ENCODE data around the gene VSIG8. TPM values are rescaled to one million over a fixed set of nuclear protein-coding genes. Genes with fewer than 3 reads are reported as not detected.

VSIG8 gene
- total RNA-seq, 1 donor from 2014 or later, result not detected

- DNase-seq (ENCODE audit: low read depth in 2 of 2), result no peak
These were observed 2.6 kb downstream of the VSIG8 start for GRCh38 chr1:159859767-159860322.

GRCh38 chr1:159857889-159858288, 4.6 kb downstream of the VSIG8 start:
- no peak for DNase-seq (ENCODE audit: low read depth in 2 of 2)

GRCh38 chr1:159856576-159856975, 5.9 kb downstream of the VSIG8 start:
- no peak for DNase-seq (ENCODE audit: low read depth in 2 of 2)

DNA sequence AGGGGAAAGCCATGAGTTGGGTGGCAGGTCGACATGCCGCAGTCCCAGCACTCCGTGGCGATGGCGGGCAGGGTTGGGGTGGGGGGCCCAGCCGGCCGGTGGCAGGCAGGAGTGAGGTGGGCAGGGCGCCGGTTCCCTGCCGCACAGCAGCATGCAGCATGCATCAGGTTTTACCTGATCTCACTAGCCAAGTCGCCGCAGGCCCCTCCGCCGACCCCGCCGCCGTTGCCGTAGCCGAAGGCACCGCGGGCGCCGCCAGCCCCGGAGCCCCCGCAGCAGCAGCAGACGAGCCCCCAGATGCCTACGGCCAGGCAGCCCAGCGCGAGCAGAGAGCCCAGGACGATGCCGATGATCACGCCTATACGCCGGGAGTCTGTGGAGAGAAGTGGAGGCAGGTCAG, 6.7 kb downstream of the VSIG8 start:
- DNase-seq (ENCODE audit: low read depth in 2 of 2), result no peak

GRCh38 chr1:159854693-159855192, 7.7 kb downstream of the VSIG8 start:
- peak in 1 of 2 donors; percentile 71 for DNase-seq (ENCODE audit: low read depth in 2 of 2)

GRCh38 chr1:159854116-159854692, 8.3 kb downstream of the VSIG8 start:
- DNase-seq (ENCODE audit: low read depth in 2 of 2), result peak in 1 of 2 donors; percentile 41

DNA sequence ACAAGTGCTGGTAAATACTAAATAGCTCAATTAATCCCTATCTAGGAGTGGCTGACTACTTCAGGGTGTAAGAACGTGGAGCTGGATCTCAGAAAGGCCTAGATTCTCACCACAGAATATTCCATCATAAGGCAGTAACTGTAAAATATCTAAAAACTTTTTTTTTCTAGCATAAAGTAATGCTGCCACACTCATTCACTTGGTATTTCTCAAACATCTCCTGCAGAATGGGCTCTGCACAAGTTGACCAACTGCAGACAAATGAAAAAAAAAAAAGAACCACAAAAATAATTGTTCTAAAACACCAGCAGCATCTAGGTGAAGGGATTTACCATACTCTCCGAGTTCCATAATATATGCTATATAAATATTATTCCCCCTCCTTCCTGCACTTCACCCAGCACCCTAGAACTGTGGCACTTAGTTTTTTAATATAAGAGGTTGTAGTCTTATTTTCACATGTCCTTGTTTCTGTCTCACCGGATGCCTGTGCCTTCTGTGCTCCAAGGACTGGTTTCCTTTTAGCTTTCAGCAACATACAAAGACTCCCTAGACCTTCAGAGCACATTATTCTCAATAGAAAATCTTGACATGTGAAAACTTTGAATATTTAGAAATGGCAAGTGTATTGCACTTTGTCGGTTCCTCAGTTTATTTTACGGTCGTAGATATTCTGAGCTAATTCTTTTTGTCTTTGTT, 8.9 kb downstream of the VSIG8 start:
- DNase-seq (ENCODE audit: low read depth in 2 of 2), result peak in 1 of 2 donors; percentile 15

- DNase-seq (ENCODE audit: low read depth in 2 of 2), result no peak
These were observed 11.1 kb downstream of the VSIG8 start for GRCh38 chr1:159851407-159851806.

DNA sequence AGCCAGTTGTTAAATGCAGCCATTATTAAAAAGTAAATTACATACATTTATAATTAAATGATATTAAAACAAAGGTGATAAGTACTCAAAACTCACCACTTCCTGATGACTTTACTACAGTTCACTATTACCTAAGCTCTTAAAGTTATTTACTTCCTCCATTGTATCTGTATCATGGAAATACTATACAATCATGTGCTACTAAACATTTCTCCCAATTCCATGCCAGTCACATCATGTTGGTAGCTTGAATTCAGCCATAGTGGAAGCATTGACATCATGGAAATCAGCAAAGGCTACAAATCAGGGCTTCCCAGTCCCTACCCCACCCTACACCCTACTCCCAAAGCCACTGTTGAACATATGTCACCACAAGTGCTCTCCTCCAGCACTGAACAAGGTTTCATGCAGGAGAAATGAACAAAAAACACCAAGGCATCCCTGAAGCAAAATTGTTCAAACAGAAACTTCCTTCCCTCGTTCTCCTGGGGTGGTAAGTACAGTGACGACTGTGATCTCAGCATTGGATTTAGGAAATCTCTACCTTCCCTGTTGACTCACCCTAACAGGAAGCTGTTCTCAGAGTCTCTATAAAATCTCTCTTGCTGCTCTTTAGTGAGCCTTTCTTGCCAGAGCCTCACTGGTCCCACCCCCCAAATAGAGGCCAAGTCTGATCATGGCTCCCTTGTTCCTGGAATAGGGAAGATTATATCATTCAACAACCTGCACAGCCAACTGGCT, 12.7 kb downstream of the VSIG8 start:
- DNase-seq (ENCODE audit: low read depth in 2 of 2), result no peak

DNA sequence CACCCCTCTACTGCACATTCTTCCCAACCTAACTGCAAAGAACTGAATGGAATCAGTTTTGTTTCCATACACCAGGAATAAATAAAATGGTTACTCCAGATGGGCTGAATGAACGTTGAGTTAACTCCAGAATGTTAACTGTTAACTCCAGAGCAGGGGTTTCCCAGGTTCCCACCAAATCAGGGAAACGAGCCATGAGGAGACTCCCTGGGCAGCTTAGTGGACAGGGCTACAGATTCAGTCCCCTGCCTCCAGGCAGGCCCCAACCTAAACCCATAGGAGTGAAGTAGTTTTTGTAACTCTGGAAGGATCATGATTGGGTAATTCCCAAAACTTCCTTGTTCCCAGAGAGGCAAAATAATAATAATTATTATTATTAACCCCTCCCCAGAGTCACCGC, 14.1 kb downstream of the VSIG8 start:
- DNase-seq (ENCODE audit: low read depth in 2 of 2), result no peak

DNA sequence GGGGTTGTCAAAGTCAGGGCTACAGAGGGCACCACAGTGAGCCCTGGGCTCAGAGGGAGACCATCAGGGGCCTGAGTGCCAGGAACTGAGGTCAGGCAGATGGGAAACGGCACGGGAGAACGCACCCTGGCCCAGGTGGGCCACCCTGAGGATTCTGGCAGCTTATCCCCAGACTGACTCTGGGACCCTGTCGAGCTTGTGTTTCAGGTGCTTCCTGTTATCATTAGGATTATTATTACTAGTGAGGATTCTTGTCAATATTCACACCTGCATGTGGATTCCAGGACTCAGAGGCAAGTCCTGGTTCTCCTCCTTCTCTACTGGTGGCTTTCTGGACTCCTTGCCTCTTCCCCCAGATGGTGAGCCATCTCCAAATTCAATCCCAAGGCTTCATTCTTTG, 15.2 kb downstream of the VSIG8 start:
- no peak for DNase-seq (ENCODE audit: low read depth in 2 of 2)

GRCh38 chr1:159845751-159846629, 16.5 kb downstream of the VSIG8 start:
- DNase-seq (ENCODE audit: low read depth in 2 of 2), result no peak

DNA sequence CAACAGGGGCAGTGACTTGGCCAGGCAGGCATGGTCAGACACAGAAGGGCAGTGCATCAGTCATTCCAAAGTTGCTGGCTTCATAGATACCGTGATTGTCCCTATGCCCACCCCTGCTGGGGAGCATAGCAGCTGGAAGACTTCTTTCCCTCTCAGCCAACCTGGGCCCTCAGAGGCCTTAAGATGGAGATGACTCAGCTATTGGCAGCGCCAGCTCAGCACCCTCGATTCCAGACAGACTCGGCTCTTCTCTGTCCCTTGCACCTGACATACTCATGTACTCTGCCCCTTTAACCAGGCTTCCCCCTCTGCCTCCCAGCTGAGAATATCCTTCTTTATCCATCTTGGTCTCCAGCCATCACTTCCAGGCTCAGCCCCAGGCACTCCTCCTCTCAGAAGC, 19.0 kb downstream of the VSIG8 start:
- DNase-seq (ENCODE audit: low read depth in 2 of 2), result no peak

DNA sequence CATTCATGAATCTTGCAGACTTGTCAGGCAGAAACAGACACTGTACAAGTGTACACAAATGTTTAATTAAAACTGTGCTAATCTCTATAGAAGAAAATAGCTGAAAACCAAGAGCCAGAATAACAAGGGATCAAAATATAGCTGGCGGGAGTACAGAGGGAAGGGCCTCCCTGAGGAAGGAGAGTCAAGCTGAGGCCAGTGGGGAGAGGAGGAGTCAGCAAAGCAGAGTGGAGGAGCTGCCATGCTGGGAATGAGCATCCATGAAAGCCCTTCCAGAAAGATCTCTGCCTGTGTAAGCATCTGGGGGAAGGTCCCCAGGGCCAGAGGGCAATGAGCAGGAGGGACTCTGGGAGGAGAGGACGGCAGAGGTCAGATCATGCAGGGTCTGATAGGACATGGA, 20.7 kb downstream of the VSIG8 start:
- DNase-seq (ENCODE audit: low read depth in 2 of 2), result no peak

- DNase-seq (ENCODE audit: low read depth in 2 of 2), result no peak
These were observed 23.2 kb downstream of the VSIG8 start for GRCh38 chr1:159839116-159839849.

GRCh38 chr1:159838715-159839114, 23.7 kb downstream of the VSIG8 start:
- DNase-seq (ENCODE audit: low read depth in 2 of 2), result no peak

DNA sequence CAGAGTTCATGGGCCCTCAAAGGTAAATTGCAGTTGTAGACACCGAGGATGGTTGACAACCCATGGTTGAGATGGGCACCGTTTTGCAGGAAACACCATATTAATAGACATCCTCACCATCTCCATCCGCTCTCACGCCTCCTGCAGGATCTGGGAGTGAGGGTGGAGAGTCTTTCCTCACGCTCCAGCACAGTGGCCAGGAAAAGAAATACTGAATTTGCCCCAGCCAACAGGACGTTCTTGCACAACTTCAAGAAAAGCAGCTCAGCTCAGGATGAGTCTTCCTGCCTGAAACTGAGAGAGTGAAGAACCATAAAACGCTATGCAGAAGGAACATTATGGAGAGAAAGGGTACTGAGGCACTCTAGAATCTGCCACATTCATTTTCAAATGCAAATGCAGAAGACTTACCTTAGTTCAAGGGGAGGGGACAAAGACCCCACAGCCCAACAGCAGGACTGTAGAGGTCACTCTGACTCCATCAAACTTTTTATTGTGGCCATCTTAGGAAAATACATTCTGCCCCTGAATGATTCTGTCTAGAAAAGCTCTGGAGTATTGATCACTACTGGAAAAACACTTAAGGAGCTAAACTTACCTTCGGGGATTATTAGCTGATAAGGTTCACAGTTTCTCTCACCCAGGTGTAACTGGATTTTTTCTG, 26.5 kb downstream of the VSIG8 start:
- peak in 1 of 2 donors; percentile 15 for DNase-seq (ENCODE audit: low read depth in 2 of 2)

DNA sequence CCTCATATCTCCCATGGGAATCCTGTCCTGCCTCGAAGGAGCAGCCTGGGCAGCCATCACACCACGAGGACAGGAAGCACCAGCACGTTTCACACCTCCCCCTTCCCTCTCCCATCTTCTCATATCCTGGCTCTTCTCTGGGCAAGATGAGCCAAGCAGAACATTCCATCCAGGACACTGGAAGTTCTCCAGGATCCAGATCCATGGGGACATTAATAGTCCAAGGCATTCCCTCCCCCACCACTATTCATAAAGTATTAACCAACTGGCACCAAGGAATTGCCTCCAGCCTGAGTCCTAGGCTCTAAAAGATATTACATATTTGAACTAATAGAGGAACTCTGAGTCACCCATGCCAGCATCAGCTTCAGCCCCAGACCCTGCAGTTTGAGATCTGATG, 27.1 kb downstream of the VSIG8 start:
- DNase-seq (ENCODE audit: low read depth in 2 of 2), result no peak

- DNase-seq (ENCODE audit: low read depth in 2 of 2), result no peak
These were observed 30.1 kb downstream of the VSIG8 start for GRCh38 chr1:159832309-159832708.
